ENCODE results near the gene PRSS56.
A peak's percentile ranks its signal among the peaks of the same experiment; 100 is the strongest.

The PRSS56 gene

GRCh38 chr2:232501794-232502390 is 18.3 kb upstream of the PRSS56 start:
- DNase-seq (ENCODE audit: low read depth in 2 of 3, low spot score in 2 of 3): no peak

- no peak for DNase-seq (ENCODE audit: low read depth in 2 of 3, low spot score in 2 of 3)
These were observed 17.7 kb upstream of the PRSS56 start for GRCh38 chr2:232502511-232502910.

DNA sequence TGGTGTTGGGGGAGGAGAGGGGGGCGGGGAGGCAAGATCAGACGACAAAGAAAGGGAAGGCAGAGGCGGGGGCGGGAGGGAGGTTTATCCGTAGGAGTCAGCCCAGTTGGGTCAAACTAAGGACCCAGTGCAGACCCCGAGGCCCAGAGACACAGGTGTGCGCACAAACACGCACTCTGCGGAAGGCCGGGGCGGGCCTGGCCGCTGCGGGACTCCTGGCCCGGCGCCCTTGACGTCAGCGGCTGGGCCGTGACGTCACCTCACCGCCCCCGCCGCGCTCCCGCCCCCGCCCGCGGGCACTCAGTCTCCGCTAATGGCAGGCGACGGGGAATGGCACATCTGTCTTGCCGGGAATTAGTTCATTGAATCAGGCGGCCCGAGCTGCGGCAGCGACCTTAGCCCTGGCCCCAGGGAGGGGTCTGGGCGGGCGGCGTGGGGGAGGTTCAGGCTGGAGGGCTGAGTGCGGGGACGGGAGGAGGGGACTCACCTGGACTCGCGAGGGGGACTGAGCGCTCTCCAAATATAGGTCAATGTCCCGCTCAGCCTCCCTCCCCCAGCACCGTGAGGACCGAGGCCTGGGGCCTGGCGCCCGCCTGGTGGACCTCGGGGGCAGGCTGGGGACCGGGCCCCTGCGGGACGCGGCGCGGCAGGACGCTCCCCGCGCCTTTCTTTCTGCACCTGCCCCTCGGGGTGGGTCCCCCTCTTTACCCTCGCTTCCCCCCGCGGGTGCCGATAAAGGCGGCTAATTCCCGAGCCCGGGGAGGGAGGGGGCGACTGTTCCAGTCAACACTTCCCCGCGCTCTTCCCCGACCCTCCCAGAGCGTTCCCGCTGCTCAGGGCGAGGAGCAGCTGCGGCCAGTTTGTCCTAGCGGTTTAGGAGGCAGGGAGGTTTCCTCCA is 17.0 kb upstream of the PRSS56 start:
- no peak for DNase-seq (ENCODE audit: low read depth in 2 of 3, low spot score in 2 of 3)

DNA sequence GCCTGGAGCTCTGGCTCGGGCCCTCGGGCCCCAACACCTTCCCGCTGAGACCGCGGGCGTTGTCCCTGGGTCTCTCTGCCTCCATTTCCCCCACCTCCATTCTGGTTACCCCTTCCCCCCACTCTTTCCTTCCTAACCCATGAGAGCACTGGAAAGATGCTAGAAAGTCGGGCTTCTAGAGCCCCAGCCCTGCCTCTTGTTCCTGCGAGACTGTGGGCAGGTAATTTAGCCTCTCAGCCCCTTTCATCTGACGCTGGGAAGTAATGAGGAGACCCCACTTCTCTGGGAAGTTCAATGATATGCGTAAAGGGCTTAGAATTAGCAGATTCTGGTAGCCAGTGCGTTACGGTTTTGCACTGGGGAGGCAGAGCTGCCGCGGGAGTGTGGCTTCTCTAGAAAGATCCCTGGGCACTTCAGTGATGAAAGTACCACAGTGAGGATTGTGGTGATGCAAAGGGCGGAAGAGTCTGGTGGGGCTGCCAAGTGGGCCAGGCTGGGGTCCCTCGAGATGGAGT is 16.3 kb upstream of the PRSS56 start:
- DNase-seq (ENCODE audit: low read depth in 2 of 3, low spot score in 2 of 3): no peak

DNA sequence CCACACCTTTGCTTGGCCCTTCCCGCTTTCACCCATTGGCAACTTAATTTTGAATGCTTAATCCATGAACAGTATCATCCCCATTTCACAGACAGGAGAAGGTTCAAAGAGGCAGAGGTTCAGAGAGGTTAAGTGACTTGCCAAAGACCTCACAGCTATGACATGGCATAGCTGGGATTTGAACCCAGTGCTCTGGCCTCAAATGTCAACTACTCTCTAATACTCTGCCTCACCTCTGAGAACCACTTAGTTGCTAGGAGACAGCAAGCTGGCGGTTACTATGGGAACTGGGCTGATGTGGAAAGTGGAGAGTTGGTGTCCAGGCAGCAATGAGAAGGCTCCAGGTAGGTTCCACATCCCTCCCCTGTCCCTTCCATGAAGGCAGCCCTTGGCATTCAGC is 15.8 kb upstream of the PRSS56 start:
- DNase-seq (ENCODE audit: low read depth in 2 of 3, low spot score in 2 of 3): no peak

DNA sequence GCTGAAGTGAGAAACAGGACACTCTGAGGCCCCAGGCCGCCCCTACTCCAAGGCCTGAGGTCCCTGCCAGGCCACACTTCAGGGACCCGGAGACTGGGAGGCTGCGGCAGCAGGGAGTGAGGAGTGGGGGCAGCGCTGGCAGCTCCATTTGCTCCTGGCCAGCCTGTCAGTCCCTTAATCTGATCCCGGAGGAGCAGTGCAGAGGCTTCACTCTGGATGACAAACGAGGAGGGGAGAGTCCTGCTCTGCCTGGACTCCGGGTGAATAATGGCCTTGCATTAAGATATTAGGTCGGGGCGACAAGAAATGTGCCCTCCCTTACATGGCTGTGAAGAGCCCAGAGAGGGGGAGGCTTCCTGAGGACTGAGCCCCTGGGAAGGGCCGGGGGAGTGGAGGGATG is 14.3 kb upstream of the PRSS56 start:
- no peak for DNase-seq (ENCODE audit: low read depth in 2 of 3, low spot score in 2 of 3)

DNA sequence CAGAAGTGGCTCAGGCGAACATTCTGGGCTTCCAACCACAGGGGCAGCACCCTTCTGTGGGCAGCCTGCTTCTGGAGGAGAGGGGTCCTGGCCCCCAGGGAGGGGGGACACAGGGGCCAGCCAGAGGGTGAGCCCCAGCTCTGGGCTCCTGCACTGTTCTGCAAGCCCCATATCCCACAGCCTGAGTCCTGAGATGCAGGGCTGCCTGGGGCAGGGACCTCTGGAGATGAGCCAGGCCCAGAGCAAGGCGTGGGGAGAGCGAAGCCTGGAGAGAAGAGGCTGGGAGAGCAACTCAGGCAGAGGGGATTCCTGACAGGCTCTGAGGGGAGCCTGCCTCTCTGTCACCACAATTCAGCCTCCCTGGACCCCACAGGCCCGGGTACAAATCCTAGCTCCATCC is 13.5 kb upstream of the PRSS56 start:
- no peak for DNase-seq (ENCODE audit: low read depth in 2 of 3, low spot score in 2 of 3)

GRCh38 chr2:232508251-232508650 is 11.9 kb upstream of the PRSS56 start:
- DNase-seq (ENCODE audit: low read depth in 2 of 3, low spot score in 2 of 3): no peak

- DNase-seq (ENCODE audit: low read depth in 2 of 3, low spot score in 2 of 3): no peak
These were observed 8.8 kb upstream of the PRSS56 start for GRCh38 chr2:232511336-232511890.

- no peak for DNase-seq (ENCODE audit: low read depth in 2 of 3, low spot score in 2 of 3)
These were observed 7.6 kb upstream of the PRSS56 start for GRCh38 chr2:232512602-232513001.

DNA sequence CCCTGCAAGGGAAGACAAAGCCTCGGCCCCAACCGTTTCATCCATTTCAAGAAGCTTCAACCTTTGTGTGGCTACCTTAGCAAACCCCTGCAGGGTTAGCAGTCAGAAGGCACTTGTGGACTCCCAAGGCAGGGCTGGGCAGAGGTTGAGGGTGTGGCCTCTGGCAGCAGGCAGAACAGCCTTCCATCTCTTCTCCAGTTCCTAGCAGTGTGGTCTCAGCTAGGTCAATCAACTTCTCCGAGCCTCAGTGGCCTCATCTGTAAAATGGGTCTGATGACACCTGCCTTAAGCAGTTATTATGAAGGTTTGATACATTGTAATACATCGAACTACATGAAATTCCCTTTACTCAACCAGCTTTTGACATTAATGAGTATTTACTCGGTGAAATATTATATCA is 6.8 kb upstream of the PRSS56 start:
- DNase-seq (ENCODE audit: low read depth in 2 of 3, low spot score in 2 of 3): no peak

- no peak for DNase-seq (ENCODE audit: low read depth in 2 of 3, low spot score in 2 of 3)
These were observed 4.5 kb upstream of the PRSS56 start for GRCh38 chr2:232515639-232516038.

DNA sequence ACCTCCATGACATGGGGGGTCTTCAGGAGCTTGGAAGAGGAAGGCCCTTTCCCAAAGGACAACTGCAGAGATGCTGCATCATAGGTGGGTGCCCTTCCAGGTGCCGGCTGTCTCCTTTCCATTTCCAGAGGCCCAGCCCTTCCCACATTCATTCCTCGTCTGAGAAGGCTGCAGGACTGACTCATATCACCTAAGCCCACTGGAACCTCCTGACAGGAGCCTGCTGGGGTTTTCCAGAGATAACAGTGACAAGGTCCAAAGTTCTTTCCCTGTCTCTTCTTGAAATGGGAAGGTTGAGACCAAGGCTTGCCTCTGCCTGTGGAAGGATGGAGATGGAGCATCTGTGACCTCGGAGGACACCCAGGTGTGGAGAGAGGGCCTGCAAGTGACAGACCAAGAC is 3.6 kb upstream of the PRSS56 start:
- DNase-seq (ENCODE audit: low read depth in 2 of 3, low spot score in 2 of 3): no peak

DNA sequence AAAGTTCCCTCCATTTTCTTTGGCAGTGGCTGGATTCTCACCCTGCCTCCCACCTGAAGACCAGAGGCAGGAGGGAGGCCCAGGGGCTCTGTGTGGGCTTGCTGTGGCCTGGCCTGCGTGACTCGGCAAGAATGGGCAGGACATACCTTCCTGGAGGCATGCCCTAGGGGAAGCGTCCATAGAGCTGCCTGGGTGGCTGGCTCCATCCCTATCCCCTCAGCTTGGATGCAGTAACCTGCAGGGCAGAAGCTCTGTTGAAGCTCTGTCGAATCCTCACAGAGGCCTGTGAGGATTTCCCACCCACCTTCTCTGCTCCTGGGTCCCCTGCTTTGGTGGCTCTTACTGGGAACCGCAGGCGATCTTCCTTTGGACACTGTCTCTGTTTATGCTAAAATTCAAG is 1.3 kb upstream of the PRSS56 start:
- no peak for DNase-seq (ENCODE audit: low read depth in 2 of 3, low spot score in 2 of 3)

GRCh38 chr2:232520489-232520888 is 301 bp downstream of the PRSS56 start:
- DNase-seq (ENCODE audit: low read depth in 2 of 3, low spot score in 2 of 3): no peak

GRCh38 chr2:232521098-232521497 is 910 bp downstream of the PRSS56 start:
- DNase-seq (ENCODE audit: low read depth in 2 of 3, low spot score in 2 of 3): no peak

DNA sequence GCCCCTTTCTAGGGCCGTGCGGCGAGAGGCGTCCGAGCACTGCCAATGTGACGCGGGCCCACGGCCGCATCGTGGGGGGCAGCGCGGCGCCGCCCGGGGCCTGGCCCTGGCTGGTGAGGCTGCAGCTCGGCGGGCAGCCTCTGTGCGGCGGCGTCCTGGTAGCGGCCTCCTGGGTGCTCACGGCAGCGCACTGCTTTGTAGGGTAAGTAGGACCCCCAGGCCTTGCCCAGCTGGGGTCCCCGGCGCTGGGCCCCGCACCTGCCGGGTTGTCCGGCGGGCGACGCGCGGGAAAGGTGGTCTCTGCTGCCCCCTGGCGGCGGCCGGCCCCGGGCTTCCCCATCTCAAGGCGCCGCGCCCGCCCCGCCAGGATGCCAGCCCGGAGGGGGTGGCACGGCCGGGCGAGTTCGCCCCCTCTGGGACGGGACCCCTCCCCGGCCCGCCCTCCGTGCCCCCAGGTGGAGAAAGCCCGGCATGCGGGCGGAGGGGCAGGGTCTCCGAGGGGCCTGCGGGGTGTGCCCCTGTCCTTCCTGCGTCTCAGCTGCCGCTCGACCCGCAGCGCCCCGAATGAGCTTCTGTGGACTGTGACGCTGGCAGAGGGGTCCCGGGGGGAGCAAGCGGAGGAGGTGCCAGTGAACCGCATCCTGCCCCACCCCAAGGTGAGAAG is 1.9 kb downstream of the PRSS56 start:
- peak; percentile 32 to 68 (median 66) for DNase-seq (ENCODE audit: low read depth in 2 of 3, low spot score in 2 of 3)

GRCh38 chr2:232522623-232523401 is 2.6 kb downstream of the PRSS56 start:
- no peak for DNase-seq (ENCODE audit: low read depth in 2 of 3, low spot score in 2 of 3)

DNA sequence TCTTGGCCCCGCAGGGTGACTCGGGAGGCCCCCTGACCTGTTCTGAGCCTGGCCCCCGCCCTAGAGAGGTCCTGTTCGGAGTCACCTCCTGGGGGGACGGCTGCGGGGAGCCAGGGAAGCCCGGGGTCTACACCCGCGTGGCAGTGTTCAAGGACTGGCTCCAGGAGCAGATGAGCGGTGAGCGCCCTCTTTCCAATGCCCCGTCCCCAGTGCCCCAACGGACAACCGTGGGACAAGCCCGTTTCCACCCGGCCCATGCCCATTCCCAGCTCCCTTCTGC is 3.2 kb downstream of the PRSS56 start:
- DNase-seq (ENCODE audit: low read depth in 2 of 3, low spot score in 2 of 3): no peak

- peak in 1 of 3 experiments; percentile 19 for DNase-seq (ENCODE audit: low read depth in 2 of 3, low spot score in 2 of 3)
These were observed 3.8 kb downstream of the PRSS56 start for GRCh38 chr2:232523682-232524597.
